ENCODE results near the gene CHST13. TPM values are rescaled to one million over a fixed set of nuclear protein-coding genes. Genes with fewer than 3 reads are reported as not detected.

Gene CHST13
- total RNA-seq, 1 donor from 2014 or later, result not detected

DNA sequence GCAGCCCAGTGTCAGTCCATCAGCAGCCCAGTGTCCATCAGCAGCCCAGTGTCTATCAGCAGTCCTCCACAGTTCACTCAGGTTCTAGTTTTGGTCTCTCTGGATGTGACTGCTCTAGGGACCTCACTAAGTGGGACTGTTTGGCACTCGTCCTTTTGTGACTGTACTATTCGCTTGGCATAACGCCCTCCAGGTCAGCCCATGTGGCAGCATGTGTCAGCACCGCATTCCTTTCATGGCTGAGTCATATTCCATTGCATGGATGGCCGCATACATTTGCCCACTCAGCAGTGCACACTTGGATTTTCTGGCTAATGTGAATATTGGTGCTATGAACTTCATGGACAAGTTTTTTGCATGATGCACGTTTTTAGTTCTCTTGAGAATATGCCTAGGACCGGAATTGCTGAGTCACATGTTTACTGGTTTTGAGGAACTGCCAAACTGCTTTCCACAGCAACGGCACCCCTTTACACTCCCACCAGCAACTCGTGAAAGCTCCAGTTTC lies 16.4 kb downstream of the CHST13 start:
- peak; percentile 84 for DNase-seq (ENCODE audit: low read depth)

DNA sequence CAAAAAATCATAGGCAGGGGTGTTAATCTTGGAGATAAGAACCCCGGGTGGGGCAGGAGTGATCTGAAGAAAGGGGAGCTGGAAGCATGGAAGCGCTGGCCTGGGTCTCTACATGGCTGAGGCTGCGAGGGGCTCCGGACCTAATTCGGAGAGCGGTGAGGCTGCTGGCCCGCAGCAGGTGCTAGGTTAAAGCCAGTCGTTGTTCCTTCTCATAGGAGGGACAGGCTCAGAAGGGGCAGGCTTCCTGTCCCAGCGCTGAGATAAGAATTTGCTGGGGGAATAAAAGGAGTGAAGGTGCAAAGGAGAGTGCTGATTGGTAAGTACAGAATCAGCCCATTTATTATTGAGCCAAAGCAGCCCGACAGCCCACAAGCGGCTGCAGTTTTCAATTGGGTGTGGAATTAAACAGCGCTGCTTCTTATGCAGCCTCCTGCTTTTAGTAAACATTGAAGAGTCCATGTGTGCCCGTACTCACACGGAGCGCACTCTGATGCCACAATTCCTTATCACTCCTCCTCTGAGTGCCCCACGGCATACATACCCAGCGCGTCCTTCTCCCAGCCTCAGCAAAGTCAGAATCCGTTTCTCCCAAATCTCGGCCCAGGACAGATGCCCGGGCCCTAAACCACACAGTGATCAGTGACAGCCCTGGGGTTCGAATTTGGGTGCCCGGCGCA lies 17.1 kb downstream of the CHST13 start:
- no peak for DNase-seq (ENCODE audit: low read depth)

GRCh38 chr3:126541628-126542339 lies 17.8 kb downstream of the CHST13 start:
- DNase-seq (ENCODE audit: low read depth), result no peak

GRCh38 chr3:126542340-126543241 lies 18.6 kb downstream of the CHST13 start:
- DNase-seq (ENCODE audit: low read depth), result no peak

DNA sequence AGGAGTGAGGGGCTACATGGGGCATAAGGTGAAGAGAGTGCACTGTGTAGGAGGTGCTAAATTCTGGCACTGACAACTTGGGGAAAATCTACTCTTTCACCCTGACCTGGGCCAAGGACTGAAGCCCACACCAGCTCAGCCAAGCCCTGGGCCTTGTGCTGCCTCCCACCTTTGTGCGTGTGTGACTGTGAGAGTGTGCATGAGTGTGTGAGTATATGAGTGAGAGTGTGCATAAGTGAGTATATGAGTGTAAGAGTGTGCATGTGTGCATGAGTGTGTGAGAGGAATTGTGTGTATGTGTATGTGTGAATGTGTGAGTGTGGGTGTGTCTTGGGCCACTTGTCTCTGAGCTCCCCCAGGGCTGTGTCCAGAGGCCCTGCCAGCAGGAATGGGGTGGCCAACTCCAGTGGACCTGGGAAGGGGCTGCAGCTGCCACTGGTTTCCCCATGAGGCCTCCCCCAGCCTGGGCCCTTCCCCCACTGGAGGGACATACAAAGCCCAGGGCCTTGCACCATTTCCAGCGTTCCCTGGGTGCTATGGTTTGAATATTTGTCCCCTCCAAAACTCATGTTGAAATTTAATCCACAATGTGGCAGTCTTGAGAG lies 19.6 kb downstream of the CHST13 start:
- no peak for DNase-seq (ENCODE audit: low read depth)

DNA sequence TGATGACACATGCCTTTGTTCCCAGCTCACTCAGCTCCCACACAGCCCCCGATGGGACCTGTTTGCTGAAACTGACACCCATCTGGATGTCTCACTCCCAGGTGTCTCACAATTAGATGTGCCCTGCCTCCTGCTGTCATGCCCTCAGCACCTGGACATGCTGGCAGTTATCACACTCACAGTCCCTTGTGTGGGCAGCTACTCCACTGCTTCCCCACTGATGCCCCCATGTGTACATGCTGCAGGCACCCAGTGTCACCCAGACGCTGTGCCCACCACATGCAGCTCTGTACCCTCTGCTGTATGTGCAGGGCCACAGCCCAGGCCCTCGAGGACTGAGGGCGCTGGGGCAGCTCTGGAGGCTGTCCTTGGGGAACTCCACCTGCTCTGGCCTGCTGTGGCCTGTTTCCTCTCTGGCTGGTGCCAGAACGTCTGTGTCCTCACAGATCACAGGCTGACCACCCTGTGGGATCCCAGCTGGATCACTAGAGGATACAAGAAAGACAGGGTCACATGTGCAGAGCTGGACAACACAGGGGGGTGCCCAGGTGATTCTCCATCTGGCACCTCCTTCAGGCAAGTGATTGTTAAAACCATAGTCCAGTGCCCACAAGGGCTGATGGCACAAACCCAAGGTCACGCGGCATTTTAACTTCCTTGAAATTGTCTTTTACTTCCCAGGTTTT lies 20.8 kb downstream of the CHST13 start:
- DNase-seq (ENCODE audit: low read depth), result no peak

- no peak for DNase-seq (ENCODE audit: low read depth)
Measured at GRCh38 chr3:126545544-126545943, 21.6 kb downstream of the CHST13 start.

DNA sequence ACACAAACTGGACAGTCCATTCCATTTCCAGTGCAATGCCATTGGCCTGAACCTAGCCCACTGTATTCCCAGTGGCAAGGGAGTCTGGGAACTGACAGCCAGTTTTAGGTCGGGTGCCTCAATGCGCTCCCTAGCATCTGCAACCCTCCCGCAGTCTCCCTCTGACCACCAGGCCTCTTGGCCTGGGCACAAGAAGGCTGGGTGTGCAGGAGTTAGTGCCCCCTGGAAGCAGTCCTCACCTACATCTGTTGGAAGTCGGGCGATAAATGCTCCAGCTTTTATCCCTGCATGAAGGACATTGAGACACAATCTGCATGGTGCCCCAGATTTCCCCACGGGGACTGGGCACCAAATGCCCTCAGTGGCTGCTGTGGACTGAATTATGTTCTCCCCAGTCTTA lies 22.1 kb downstream of the CHST13 start:
- DNase-seq (ENCODE audit: low read depth), result no peak

DNA sequence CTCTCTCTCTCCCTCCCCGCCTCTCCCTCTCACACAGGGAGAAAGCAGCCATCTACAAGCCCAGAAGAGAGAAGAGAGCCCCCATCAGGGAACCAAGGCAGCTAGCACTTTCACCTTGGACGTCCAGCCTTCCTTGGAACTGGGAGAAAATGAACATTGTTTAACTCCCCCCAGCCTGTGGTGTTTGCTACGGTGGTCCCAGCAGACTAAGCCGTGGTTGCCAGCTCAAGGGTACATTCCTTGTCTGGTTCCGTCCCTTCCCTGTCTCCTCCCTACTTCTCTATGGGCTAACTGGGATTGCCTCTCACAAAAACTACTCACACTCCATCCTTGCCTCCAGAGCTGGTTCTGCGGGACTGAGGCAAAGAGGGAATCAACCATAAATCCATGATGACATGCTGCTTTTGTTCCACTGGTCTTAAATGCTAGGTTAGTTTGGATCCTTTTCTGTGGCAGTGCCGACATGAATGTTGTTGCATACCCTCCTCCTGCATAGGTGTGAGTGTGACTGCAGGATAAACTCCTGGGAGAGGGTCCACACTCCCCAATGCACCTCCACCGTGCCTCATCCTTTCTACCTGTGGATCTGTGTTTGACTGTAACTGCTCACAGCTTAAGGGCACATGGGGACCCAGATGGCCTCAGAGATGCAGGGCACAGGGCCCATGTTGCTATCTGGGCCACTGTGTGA lies 22.7 kb downstream of the CHST13 start:
- DNase-seq (ENCODE audit: low read depth), result no peak

GRCh38 chr3:126547721-126548120 lies 23.8 kb downstream of the CHST13 start:
- no peak for DNase-seq (ENCODE audit: low read depth)

DNA sequence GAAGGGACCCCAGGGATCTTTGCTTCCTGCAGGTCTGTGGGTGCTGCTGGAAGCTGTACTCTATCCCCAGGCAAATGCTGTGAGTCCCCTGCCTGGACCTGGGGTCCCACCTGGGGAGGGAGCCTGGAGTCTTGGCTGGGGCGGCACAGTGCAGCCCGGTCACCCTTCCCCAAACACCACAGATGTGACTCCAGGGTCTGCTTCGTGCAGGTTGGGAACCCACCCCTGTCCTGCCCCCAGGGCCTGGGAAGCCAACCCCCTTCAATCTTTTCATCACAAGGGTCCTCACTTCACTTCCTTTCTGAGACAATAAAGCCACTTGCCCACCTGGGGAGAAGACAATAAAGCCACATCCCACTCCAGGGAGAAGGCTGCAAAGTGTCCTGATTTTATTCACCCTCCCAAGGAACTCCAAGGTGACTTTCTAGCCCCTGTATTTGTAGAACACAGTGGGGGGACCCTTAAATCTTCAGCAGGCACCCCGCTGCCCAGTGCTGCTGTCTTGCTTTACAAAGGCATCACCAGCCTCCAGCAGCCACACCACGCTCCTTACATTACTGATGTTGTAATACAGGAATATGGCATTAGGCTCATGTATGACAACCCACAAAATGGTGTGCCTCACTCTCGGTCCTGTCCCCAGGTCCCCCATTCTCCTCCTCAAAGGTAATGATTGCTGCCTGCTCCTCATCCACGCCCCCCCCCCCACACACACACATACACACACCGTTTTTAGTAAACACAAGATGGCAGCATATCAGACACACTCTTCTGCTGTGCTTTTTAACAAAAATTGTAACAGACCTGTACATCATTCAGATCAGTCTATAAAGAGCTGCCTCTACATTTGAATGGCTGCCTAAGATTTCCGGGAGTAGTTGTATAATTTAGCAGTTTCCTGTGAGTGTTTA lies 24.9 kb downstream of the CHST13 start:
- no peak for DNase-seq (ENCODE audit: low read depth)

DNA sequence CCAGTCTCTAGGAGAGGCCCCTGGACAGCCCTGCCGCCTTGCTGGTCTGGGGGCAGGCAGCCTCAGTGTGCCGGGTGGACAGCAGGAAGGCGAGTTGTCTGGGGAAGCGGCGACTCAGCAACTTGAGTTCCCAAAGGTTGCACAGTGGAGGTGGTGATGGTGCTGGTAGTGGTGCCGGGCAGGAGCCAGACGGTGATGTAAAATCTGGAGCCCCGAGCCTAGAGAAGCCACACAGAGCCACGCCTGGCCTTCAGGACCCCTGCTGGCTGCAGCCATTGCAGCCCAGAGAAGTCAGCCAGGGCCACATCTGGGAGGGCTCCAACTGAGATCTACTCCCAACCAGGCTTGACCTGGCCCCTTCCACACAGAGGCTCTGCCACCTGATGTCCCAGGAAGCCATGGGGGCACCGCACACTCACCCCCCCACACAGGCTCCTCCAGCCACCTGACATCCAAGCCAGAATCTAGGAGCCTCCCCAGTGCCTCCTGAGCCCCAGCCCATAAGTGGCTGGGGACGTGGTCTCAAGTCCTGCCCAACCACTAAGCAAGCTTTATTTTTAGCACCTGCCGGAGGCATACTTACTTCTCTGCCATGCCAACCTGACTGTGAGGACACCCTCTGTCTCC lies 26.0 kb downstream of the CHST13 start:
- DNase-seq (ENCODE audit: low read depth), result peak; percentile 12

- no peak for DNase-seq (ENCODE audit: low read depth)
Measured at GRCh38 chr3:126550488-126551051, 26.6 kb downstream of the CHST13 start.

DNA sequence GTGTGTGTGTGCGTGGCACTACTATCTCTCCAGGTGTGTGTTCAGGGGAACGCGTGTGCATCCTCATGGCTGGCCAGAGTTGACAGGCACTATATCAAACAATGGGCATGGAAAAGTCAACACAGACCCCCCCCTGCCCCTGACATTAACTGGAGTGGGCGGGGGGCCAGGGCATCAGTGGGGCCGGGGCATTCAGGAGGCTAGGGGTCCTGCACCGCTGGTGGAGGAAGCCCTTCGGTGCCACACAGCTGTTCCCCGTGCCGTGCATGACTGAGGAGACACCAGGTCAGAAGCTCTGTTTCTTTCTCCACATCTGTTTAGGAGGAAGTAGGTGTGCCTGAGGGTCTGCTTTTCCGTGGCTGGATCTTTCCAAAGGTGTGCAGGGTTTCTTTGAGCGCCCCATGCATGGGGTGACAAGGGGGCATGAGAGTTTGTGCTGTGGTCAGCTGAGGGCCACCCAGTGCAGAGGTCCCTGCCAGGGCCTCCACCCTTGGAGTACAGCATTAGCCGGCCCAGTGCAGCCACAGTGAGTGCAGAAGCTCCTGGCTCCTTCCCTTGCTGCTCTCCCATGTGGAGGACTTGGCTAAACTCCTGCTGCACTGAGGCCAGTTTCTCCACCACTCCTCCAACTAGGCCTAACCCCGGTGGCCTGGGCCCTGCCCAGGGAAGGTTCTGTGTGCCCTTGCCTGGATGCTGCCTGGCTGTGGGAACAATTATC lies 27.3 kb downstream of the CHST13 start:
- DNase-seq (ENCODE audit: low read depth), result no peak

DNA sequence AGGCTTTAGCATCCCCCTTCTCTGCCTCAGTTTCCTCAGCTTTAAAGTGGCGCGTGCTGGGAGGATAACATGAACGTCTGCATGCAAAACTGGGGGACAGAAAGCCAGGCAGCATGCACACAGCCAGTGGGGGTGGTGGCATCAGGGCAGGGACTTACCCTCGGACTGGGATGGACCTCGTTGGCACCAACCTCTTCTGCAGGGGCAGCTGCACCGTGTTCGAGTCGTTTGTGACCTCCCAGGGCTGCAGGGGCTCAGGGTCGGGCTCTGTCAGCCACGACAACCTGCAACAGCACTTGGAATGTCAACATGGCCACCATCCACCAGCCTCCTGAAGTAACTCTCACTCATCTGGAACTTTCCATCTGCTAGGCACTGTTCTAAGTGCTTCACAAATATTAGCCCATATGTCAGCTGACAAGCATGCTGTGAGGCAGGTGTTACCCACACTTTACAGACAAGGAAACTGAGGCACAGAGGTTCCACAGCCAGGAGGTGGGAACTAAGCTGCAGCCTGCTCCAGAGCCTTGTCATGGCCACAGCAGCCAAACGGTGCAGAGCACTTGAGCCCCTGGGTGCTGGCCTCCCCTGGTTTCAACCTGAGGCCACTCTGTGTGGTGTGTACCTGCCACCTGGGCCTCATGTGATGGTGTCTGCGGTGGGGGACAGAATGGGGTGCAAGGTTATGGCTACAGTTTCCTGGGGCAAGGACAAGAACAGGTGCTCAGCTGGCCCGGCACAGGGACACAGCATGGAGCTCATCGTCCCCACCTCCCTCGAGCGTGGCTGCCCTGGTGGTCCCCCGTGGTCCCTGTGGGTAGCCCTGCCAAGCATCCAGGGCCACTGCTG lies 28.1 kb downstream of the CHST13 start:
- DNase-seq (ENCODE audit: low read depth), result no peak

GRCh38 chr3:126552688-126553283 lies 28.8 kb downstream of the CHST13 start:
- peak; percentile 77 for DNase-seq (ENCODE audit: low read depth)
